Body of pancreas (tissue), 4 donors: Measurements from ENCODE around the gene ACSL4. TPM values are rescaled to one million over a fixed set of nuclear protein-coding genes. Genes with fewer than 3 reads are reported as not detected.
"Not testable (repeated sequence)": the region's sequence is repeated elsewhere in the genome, so short reads cannot be mapped to it uniquely, and the experiment has no call there.

Experiments
- ATAC-seq: fragments of 150-250 bp; one replicate; pipeline ENCODE4 v1.9.1; 2016
- DNase-seq, 4 donors: peaks; one replicate each; pipeline ENCODE4 v3.0.0-alpha.2; 2019
- H3K27ac ChIP-seq, 4 donors: fragments of 200-600 bp; sonication (generic); 1 replicate in 3 of 4; 2 replicates in 1 of 4; pipeline versions ENCODE4 v1.5.1 to v1.6.1; 2016 to 2019; ENCODE audit warnings: mild to moderate bottlenecking in 1 of 4, mixed read lengths in 1 of 4, moderate library complexity in 1 of 4
- H3K27me3 ChIP-seq, 2 donors: fragments of 200-600 bp; sonication (generic); one replicate each; pipeline ENCODE4 v1.6.0; 2016; ENCODE audit warnings: mild to moderate bottlenecking in 1 of 2
- H3K36me3 ChIP-seq, 2 donors: fragments of 200-600 bp; sonication (generic); replicated peaks in 1 of 2; 2 replicates each; pipeline ENCODE4 v1.5.1; 2016; ENCODE audit warnings: low read depth in 2 of 2; ENCODE audit not compliant: insufficient read depth in 1 of 2
- H3K4me1 ChIP-seq: fragments of 200-600 bp; sonication (generic); one replicate; pipeline ENCODE4 v1.6.0; 2016
- H3K4me3 ChIP-seq, 2 donors: fragments of 200-600 bp; sonication (generic); 1 replicate in 1 of 2; 2 replicates in 1 of 2; pipeline ENCODE4 v1.5.1; 2016 to 2019
- H3K9me3 ChIP-seq, 3 donors: fragments of 200-600 bp; sonication (generic); 1 replicate in 2 of 3; 2 replicates in 1 of 3; pipeline ENCODE4 v1.5.1; 2016
- CTCF ChIP-seq, 7 experiments: fragments of 450-650 bp in 4 of 7; fragments of 200-600 bp in 3 of 7; sonication (generic) in 3 of 7; IDR thresholded peaks; one replicate each; pipeline ENCODE4 v1.5.1; 2016 to 2019; ENCODE audit warnings: antibody characterized with exemption in 7 of 7
- POLR2A ChIP-seq, 3 donors: fragments of 450-650 bp; IDR thresholded peaks; one replicate each; pipeline ENCODE4 v1.6.1; 2016; ENCODE audit warnings: antibody characterized with exemption in 3 of 3, mild to moderate bottlenecking in 2 of 3
- WGBS, 2 donors: methylation state at CpG; one replicate each; pipeline ENCODE4 v1.1.5; 2017; 5-methylcytosine and 5-hydroxymethylcytosine counted together
- intact Hi-C: fragments of 100-400 bp; cut with DNase I; formaldehyde crosslinking; loops from one replicate; pipeline ENCODE4 v1.15.1; 2023
- total RNA-seq, 2 donors: library from RNA; depleted of rRNA; stranded (reverse); fragments of >200 nt; gene quantifications; one replicate each; pipeline ENCODE4 v1.1.0, GENCODE V29; 2016

Gene ACSL4
- total RNA-seq, 2 donors from 2014 or later = 10.5 to 18.9 TPM

- 89 to 96% methylated on average over 4 of the region's 4 CpGs for WGBS, 2 donors
- no peak overlapping the region for H3K27ac ChIP-seq
- no peak for TF ChIP-seq CTCF (IDR thresholded peaks at IDR 0.05)
- TF ChIP-seq POLR2A (IDR thresholded peaks at IDR 0.05) = no peak
- no peak overlapping the region for H3K4me3 ChIP-seq
- no peaks in the 10 kb centered on the region for H3K4me1 ChIP-seq
- intact Hi-C loops = no loop called here
- no peaks in the 10 kb centered on the region for H3K36me3 ChIP-seq
- DNase-seq (no peak), ATAC-seq (no peak)
- H3K9me3 ChIP-seq = no peaks in the 10 kb centered on the region
- no peaks in the 10 kb centered on the region for H3K27me3 ChIP-seq
These were observed 76.3 kb downstream of the ACSL4 start for GRCh38 chrX:109656774-109657173.

DNA sequence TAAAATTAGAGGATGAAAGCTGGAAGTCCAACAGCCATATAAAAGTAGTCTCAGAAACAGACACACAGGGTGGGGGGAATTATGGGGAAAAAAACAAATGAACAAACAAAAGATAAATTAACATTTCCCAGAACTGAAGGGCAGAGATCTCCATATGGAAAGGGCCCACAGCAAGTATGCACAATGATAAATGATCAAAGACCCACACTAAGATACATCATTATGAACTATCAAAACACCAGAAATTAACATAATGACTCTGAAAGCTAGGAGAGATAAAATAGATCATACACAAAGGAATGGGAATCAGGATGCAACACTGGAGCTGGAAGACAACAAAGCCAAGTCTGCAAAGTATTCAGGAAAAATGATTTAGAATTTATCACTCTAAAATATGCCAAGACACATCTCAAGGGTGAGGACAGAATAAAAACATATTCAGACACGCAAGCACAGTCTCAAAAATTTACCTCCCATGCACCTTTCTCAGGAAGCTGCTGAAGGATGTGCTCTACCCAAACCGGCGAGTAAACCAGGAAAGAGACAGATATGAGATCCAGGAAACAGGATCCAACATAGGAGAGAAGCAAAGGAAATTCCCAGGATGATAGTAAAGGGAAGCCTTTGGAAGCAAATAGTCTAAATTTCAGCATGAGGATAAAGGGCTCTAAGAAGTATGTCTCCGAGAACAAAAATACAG, 77.4 kb downstream of the ACSL4 start:
- intact Hi-C loops = no loop called here
- ATAC-seq = no peak
- H3K27ac ChIP-seq = no peak overlapping the region
- H3K27me3 ChIP-seq = no peaks in the 10 kb centered on the region
- no peak for TF ChIP-seq POLR2A (IDR thresholded peaks at IDR 0.05)
- TF ChIP-seq CTCF (IDR thresholded peaks at IDR 0.05) = no peak
- no peak for DNase-seq
- no peak overlapping the region for H3K4me3 ChIP-seq
- no peaks in the 10 kb centered on the region for H3K36me3 ChIP-seq
- H3K9me3 ChIP-seq = no peaks in the 10 kb centered on the region
- 84 to 92% methylated on average over 4 of the region's 4 CpGs for WGBS, 2 donors
- no peaks in the 10 kb centered on the region for H3K4me1 ChIP-seq

DNA sequence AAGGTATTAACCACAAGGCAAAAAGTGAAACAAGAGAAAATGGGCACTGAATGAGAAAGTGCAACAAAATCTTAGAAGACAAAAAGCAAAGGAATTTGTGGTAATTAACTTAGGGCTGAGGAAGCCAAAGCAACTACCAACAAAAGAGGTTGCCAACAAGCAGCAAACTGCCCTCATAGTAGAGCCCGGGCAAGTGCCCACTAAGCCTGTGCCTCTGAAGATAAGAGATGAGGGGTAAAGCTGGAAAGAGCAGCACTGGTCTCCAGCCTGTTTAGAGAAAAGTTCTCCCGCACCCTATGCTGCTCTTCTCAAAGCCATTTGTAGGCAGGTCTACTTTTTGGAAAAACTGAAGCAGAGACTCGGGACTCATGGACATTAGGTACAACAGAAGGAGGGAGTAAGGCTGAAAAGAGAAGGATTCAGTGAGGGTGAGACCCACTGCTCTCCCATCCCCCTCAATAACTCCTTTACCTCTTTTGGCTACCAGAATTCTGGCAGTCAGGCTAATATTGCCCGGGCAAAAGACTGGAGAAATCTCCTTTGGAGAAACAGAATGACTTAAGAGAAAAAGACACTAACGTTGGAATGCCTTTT, 78.4 kb downstream of the ACSL4 start:
- WGBS, 2 donors = 75 to 85% methylated on average over 4 to 5 of the region's 5 CpGs
- H3K4me3 ChIP-seq = no peak overlapping the region
- H3K36me3 ChIP-seq = no peaks in the 10 kb centered on the region
- H3K27ac ChIP-seq = no peak overlapping the region
- H3K9me3 ChIP-seq = no peaks in the 10 kb centered on the region
- no peaks in the 10 kb centered on the region for H3K4me1 ChIP-seq
- DNase-seq = no peak
- no peak for ATAC-seq
- no peak for TF ChIP-seq CTCF (IDR thresholded peaks at IDR 0.05)
- intact Hi-C loops = no loop called here
- no peaks in the 10 kb centered on the region for H3K27me3 ChIP-seq

- H3K36me3 ChIP-seq, H3K4me3 ChIP-seq, intact Hi-C loops, H3K27ac ChIP-seq, ATAC-seq, DNase-seq, H3K9me3 ChIP-seq, H3K4me1 ChIP-seq, H3K27me3 ChIP-seq: not testable (repeated sequence)
- 87 to 97% methylated on average over 14 of the region's 19 CpGs for WGBS, 2 donors
These were observed 88.4 kb downstream of the ACSL4 start for GRCh38 chrX:109644671-109645070.

DNA sequence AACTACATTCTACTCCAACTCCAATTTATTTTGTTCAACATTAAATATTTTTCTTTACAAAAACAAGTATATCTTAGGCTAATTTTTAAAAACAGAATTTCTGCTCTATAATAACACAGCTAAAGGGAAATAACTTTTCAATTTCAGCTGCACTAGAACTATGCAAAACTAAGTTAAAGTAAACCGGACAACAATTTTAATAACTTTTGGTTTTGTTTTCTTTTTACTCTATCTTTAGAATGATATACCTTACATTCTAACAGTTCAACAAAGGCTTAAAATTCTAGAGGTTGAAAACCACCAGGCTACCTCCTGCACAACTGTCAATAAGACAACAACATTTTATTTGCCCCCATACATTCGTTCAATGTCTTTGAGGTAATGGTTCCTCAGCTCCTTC, 89.4 kb downstream of the ACSL4 start:
- Histone ChIP-seq H3K4me3 (no peak overlapping the region), H3K9me3 (no peaks in the 10 kb centered on the region), H3K36me3 (no peaks in the 10 kb centered on the region), H3K27ac (no peak overlapping the region), H3K4me1 (no peaks in the 10 kb centered on the region), H3K27me3 (no peaks in the 10 kb centered on the region)
- ATAC-seq (no peak), DNase-seq (no peak)
- WGBS, 2 donors = 85 to 91% methylated on average over 2 of the region's 2 CpGs
- intact Hi-C loops = no loop called here
- TF ChIP-seq CTCF (IDR thresholded peaks at IDR 0.05) = no peak
- TF ChIP-seq POLR2A (IDR thresholded peaks at IDR 0.05) = no peak
